Measurements from ENCODE around the gene TSPAN18. TPM values are rescaled to one million over a fixed set of nuclear protein-coding genes. Genes with fewer than 3 reads are reported as not detected.
A peak's percentile ranks its signal among the peaks of the same experiment; 100 is the strongest.

TSPAN18 gene
- total RNA-seq, 1 donor from 2014 or later: 2.8 TPM

DNA sequence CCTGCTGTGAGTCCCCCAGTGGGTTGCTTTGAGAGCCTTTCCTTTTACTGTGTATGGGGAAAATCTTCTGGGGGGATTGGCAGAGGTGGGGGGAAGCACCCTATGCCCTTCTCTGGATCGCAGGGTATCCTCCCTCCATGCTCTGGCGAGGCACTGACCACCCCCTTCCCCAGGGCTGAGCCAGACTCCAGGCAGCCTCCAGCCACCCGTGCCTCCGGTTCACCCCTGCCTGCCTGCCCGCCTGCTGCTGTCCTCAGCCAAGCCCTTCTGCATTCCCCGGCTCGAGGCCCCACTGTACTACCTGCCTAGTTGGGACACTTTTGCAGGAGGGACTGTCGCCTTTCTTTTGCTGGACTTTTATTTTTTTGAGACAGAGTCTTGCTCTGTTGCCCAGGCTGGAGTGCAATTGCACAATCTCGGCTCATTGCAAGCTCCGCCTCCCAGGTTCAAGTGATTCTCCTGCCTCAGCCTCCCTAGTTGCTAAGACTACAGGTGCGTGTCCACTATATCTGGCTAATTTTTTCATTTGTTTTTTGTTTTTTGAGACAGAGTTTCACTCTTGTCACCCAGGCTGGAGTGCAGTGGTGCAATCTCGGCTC lies 247.7 kb downstream of the TSPAN18 start:
- Mint-ChIP-seq H3K36me3 (ENCODE audit: low read depth) (no peaks in the 10 kb centered on the region), H3K4me1 (peaks cover under 1% of the 10 kb centered on the region), H3K27me3 (no peaks in the 10 kb centered on the region), H3K9me3 (no peaks in the 10 kb centered on the region), H3K27ac (no peak overlapping the region), H3K4me3 (no peak overlapping the region)
- intact Hi-C loops (cut with micrococcal nuclease): no loop called here
- ChIA-PET POLR2A (no interaction called here), CTCF (interaction anchor here (1.2 kb wide), 1 partner anchor 38 kb away, joined by 3 read pairs; no protein-coding TSS in a partner anchor)
- DNase-seq: no peak
- no peak for ATAC-seq (ENCODE audit: low read depth)
- TF ChIP-seq CTCF (IDR thresholded peaks at IDR 0.05): no peak

DNA sequence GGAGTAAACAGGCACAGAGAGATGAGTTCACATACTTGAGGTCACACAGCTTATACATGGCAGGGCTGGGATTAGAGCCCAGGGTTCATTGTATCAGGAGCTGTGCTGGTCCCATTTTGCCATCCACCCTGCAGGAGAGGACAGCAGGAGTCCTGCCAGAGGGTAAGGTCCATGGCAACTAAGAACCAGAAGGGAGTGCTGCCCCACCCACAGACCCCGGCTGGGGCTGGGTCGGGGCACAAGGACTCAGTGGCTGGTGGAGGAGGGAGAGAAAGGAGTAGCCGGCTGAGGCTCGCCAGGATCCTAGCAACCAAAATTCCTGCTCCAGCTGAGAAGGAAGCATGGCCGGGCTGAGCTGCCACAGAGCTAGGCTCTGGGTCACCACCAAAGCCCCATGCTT lies 249.8 kb downstream of the TSPAN18 start:
- Mint-ChIP-seq H3K27ac (no peak overlapping the region), H3K9me3 (no peaks in the 10 kb centered on the region), H3K4me3 (no peak overlapping the region), H3K4me1 (peaks cover 15% of the 10 kb centered on the region), H3K36me3 (ENCODE audit: low read depth) (no peaks in the 10 kb centered on the region), H3K27me3 (no peaks in the 10 kb centered on the region)
- no peak for ATAC-seq (ENCODE audit: low read depth)
- DNase-seq: no peak
- POLR2A ChIA-PET: interaction anchor here (0.8 kb wide), 1 partner anchor 50 kb away, joined by 3 read pairs; no protein-coding TSS in a partner anchor
- CTCF ChIA-PET: interaction anchor here (1.2 to 3.3 kb wide), 3 partner anchors 12 to 128 kb away, joined by 4 to 12 read pairs (median 4); no protein-coding TSS in a partner anchor
- no peak for TF ChIP-seq CTCF (IDR thresholded peaks at IDR 0.05)
- intact Hi-C loops (cut with micrococcal nuclease): loop anchor here (5.0 kb wide), 1 partner anchor 34 kb away; no protein-coding TSS in a partner anchor

DNA sequence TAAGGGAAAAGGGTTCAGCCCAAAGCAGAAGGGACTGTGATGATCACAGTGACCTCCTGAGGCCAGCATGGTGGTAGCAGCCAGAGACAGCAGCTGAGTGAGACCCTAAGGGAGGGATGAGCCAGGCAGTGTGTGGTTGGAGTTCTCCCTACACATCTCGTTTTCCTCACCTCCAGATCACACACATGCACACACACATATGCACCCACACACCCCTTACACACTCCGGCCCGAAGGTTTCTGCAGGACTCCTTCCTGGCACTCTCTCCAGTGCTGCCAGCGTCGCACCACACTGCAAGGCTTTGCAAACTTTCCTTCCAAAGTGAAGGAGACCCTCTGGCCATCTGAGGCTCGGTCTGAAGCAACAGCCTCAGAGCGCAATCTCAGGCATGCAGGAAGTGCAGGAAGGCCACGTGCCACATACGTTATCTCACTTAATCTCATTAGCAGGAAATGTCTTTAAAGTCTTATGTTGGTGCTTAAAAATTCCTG lies 250.8 kb downstream of the TSPAN18 start:
- intact Hi-C loops (cut with micrococcal nuclease): loop anchor here (5.0 kb wide), 1 partner anchor 35 kb away; no protein-coding TSS in a partner anchor
- peaks cover 21% of the 10 kb centered on the region for H3K4me1 Mint-ChIP-seq
- H3K4me3 Mint-ChIP-seq: peak overlapping the region; percentile 13
- no peaks in the 10 kb centered on the region for H3K27me3 Mint-ChIP-seq
- POLR2A ChIA-PET: interaction anchor here (1.2 kb wide), 1 partner anchor 51 kb away, joined by 3 read pairs; no protein-coding TSS in a partner anchor
- ATAC-seq (ENCODE audit: low read depth): no peak
- no peaks in the 10 kb centered on the region for H3K9me3 Mint-ChIP-seq
- no peak overlapping the region for H3K27ac Mint-ChIP-seq
- CTCF ChIA-PET: interaction anchor here (1.2 to 3.3 kb wide), 3 partner anchors 13 to 127 kb away, joined by 4 to 12 read pairs (median 4); no protein-coding TSS in a partner anchor
- TF ChIP-seq CTCF (IDR thresholded peaks at IDR 0.05): no peak
- H3K36me3 Mint-ChIP-seq (ENCODE audit: low read depth): no peaks in the 10 kb centered on the region
- DNase-seq: no peak

DNA sequence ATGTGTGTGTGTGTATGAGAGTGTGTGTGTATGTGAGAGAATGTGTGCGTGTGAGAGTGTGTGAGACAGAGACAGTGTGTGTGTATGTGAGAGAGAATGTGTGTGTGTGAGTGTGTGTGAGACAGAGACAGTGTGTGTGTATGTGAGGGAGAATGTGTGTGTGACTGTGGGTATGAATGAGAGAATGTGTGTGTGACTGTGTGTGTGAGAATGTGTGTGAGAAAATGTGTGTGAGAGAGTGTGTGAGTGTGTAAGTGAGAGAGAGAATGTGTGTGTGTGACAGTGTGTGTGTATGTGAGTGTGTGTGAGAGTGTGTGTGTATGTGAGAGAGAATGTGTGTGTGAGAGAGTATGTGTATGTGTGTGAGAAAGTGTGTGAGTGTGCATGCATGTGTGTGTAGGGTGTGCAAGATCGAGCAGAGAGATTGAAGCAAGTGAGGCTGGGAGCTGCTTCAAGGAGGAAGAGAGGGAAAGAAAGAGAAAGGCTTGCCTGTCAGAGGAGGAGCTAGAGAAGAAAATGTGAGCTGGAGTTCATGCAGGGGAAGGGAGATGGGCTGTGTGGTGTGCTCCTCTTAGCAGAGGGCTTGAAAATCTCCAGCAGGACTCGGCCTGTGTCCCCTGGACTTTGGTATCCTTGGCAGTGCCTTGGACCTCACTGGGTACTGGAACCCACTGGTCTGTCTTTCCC lies 251.7 kb downstream of the TSPAN18 start:
- CTCF ChIA-PET: interaction anchor here (1.7 to 3.3 kb wide), 2 partner anchors 14 to 127 kb away, joined by 4 to 12 read pairs; no protein-coding TSS in a partner anchor
- ATAC-seq (ENCODE audit: low read depth) (no peak), DNase-seq (no peak)
- POLR2A ChIA-PET: interaction anchor here (1.2 kb wide), 1 partner anchor 50 kb away, joined by 3 read pairs; no protein-coding TSS in a partner anchor
- Mint-ChIP-seq H3K27me3 (no peaks in the 10 kb centered on the region), H3K27ac (no peak overlapping the region), H3K4me3 (no peak overlapping the region), H3K4me1 (peaks cover 23% of the 10 kb centered on the region), H3K9me3 (no peaks in the 10 kb centered on the region), H3K36me3 (ENCODE audit: low read depth) (no peaks in the 10 kb centered on the region)
- intact Hi-C loops (cut with micrococcal nuclease): loop anchor here (5.0 kb wide), 1 partner anchor 36 kb away; no protein-coding TSS in a partner anchor
- no peak for TF ChIP-seq CTCF (IDR thresholded peaks at IDR 0.05)

DNA sequence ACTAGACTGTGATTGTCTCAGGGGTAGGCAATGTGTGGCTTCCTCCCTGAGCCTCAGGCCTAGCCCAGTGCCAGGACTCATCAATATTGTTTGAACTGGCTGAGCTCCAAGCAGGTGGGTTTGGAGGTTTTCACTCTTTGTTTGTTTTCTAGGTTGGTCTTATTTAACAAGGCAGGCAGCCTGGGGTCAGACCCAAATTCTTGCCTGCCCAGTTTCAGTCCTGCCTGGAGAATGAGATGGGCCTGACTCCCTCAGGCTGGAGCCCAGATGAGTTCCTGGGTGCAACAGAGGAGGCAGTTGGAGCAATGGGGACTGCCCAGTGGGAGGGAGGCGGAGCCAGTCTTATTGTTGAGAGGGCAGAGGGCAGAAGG lies 252.2 kb downstream of the TSPAN18 start:
- ChIA-PET POLR2A (no interaction called here), CTCF (interaction anchor here (1.4 kb wide), 1 partner anchor 43 kb away, joined by 5 read pairs; no protein-coding TSS in a partner anchor)
- no peaks in the 10 kb centered on the region for H3K36me3 Mint-ChIP-seq (ENCODE audit: low read depth)
- no peak overlapping the region for H3K4me3 Mint-ChIP-seq
- H3K9me3 Mint-ChIP-seq: no peaks in the 10 kb centered on the region
- peaks cover 28% of the 10 kb centered on the region for H3K4me1 Mint-ChIP-seq
- intact Hi-C loops (cut with micrococcal nuclease): loop anchor here (5.0 kb wide), 1 partner anchor 37 kb away; no protein-coding TSS in a partner anchor
- ATAC-seq (ENCODE audit: low read depth): no peak
- no peak for DNase-seq
- no peaks in the 10 kb centered on the region for H3K27me3 Mint-ChIP-seq
- no peak for TF ChIP-seq CTCF (IDR thresholded peaks at IDR 0.05)
- H3K27ac Mint-ChIP-seq: no peak overlapping the region
